Skeletal muscle tissue (tissue), 4 donors: ENCODE measurements around the gene NCBP3. TPM values are rescaled to one million over a fixed set of nuclear protein-coding genes. Genes with fewer than 3 reads are reported as not detected.

Source experiments
- H3K27ac ChIP-seq: one replicate; pipeline ENCODE4 v1.7.0; 2013; ENCODE audit warnings: mild to moderate bottlenecking, low read depth, low read length, inconsistent platforms
- H3K27me3 ChIP-seq, 3 donors: one replicate each; pipeline ENCODE4 v1.7.0; 2013; ENCODE audit warnings: low read length in 3 of 3; ENCODE audit not compliant: control insufficient read depth in 3 of 3, insufficient read depth in 3 of 3
- H3K36me3 ChIP-seq, 3 donors: one replicate each; pipeline ENCODE4 v1.7.0; 2013; ENCODE audit warnings: low read length in 3 of 3; ENCODE audit not compliant: control insufficient read depth in 3 of 3, insufficient read depth in 3 of 3
- H3K4me1 ChIP-seq, 3 donors: one replicate each; pipeline ENCODE4 v1.7.0; 2013; ENCODE audit warnings: low read length in 3 of 3, mild to moderate bottlenecking in 3 of 3; ENCODE audit not compliant: control insufficient read depth in 3 of 3, insufficient read depth in 3 of 3
- H3K4me3 ChIP-seq, 3 donors: one replicate each; pipeline ENCODE4 v1.7.0; 2013; ENCODE audit warnings: low read length in 3 of 3
- H3K9ac ChIP-seq, 3 donors: one replicate each; pipeline ENCODE4 v1.7.0; 2013; ENCODE audit warnings: low read length in 3 of 3, mild to moderate bottlenecking in 3 of 3, moderate library complexity in 2 of 3, low read depth in 1 of 3
- H3K9me3 ChIP-seq, 3 donors: one replicate each; pipeline ENCODE4 v1.7.0; 2013; ENCODE audit warnings: low read length in 3 of 3; ENCODE audit not compliant: control insufficient read depth in 3 of 3
- total RNA-seq: library from RNA; depleted of rRNA; stranded (reverse); fragments of >200 nt; gene quantifications from one replicate; pipeline ENCODE4 v1.2.3, GENCODE V29; 2014
- donor health status: Osteomylitis.

NCBP3 gene, protein sequence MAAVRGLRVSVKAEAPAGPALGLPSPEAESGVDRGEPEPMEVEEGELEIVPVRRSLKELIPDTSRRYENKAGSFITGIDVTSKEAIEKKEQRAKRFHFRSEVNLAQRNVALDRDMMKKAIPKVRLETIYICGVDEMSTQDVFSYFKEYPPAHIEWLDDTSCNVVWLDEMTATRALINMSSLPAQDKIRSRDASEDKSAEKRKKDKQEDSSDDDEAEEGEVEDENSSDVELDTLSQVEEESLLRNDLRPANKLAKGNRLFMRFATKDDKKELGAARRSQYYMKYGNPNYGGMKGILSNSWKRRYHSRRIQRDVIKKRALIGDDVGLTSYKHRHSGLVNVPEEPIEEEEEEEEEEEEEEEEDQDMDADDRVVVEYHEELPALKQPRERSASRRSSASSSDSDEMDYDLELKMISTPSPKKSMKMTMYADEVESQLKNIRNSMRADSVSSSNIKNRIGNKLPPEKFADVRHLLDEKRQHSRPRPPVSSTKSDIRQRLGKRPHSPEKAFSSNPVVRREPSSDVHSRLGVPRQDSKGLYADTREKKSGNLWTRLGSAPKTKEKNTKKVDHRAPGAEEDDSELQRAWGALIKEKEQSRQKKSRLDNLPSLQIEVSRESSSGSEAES
- 17.2 TPM for total RNA-seq

- no peaks in the 10 kb centered on the region for H3K27me3 ChIP-seq
- peak within 1 kb of the TSS; percentile 87 to 93 (median 88) for H3K9ac ChIP-seq
- H3K4me3 ChIP-seq: peak within 1 kb of the TSS; percentile 82 to 84 (median 84)
- H3K4me1 ChIP-seq: peaks cover 10 to 15% (median 13%) of the 10 kb centered on the region in 3 donors
- H3K36me3 ChIP-seq: peaks cover 7 to 21% (median 7%) of the 10 kb centered on the region in 3 donors
- no peaks in the 10 kb centered on the region for H3K9me3 ChIP-seq
- H3K27ac ChIP-seq: peak within 1 kb of the TSS; percentile 91
These were observed at the start of gene NCBP3 for GRCh38 chr17:3845621-3846436. TSS of gene NCBP3 (minus strand) at chr17:3846246. CDS start at chr17:3846223, 23 bp downstream.

DNA sequence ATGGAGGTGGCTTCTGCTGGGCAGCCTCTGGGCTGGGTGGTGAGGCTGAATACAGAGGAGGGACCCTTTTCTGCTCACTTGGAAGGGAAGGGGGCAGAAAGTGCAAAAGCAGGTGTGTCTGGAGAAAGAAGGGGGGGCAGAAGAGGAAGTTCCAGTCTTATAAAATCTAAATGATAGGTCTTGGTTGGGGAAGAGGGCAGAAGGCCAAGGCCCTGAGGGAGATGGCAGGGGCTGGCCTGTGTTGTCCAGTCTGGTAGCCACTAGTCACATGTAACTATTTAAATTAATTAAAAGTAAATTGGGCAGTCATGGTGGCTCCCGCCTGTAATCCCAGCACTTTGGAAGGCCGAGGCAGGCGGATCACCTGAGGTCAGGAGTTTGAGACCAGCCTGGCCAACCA lies 49.3 kb upstream of the NCBP3 start:
- H3K9ac ChIP-seq: no peak overlapping the region
- H3K4me3 ChIP-seq: no peak overlapping the region
- no peaks in the 10 kb centered on the region for H3K27me3 ChIP-seq
- peaks cover 33 to 48% (median 43%) of the 10 kb centered on the region in 3 donors for H3K4me1 ChIP-seq
- H3K27ac ChIP-seq: peak overlapping the region; percentile 77
- no peaks in the 10 kb centered on the region for H3K36me3 ChIP-seq
- no peaks in the 10 kb centered on the region for H3K9me3 ChIP-seq

GRCh38 chr17:3894911-3895343 lies 48.9 kb upstream of the NCBP3 start:
- Histone ChIP-seq H3K27me3 (no peaks in the 10 kb centered on the region), H3K27ac (peak overlapping the region; percentile 77), H3K4me1 (peaks cover 37 to 53% (median 47%) of the 10 kb centered on the region in 3 donors), H3K9ac (no peak overlapping the region), H3K9me3 (no peaks in the 10 kb centered on the region), H3K36me3 (no peaks in the 10 kb centered on the region), H3K4me3 (no peak overlapping the region)

- Histone ChIP-seq H3K27me3 (no peaks in the 10 kb centered on the region), H3K36me3 (no peaks in the 10 kb centered on the region), H3K4me1 (peaks cover 42 to 60% (median 55%) of the 10 kb centered on the region in 3 donors), H3K4me3 (peak overlapping the region in 1 of 3 donors; percentile 31), H3K9ac (peak overlapping the region in 1 of 3 donors; percentile 8), H3K9me3 (no peaks in the 10 kb centered on the region), H3K27ac (peak overlapping the region; percentile 77)
These were observed 48.1 kb upstream of the NCBP3 start for GRCh38 chr17:3894188-3894587.

DNA sequence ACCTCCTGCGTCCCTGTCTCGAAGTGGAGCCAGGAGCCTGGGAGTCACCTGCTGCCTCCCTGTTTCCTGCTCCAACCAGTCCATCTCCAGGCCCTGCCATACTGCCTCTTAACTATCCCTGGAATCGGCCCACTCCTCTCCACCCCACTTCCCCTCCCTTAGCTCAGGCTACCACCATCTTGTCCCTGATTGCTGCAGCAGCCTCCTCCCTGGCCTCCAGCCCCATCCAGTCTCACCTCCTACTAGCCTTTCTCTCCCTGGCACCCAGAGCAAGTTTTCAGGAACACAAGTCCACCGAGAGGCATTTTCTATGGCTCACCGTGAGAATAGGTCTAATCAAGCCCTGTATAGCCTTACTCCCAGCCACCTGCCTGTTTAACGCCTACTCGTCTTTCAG lies 47.7 kb upstream of the NCBP3 start:
- Histone ChIP-seq H3K27me3 (no peaks in the 10 kb centered on the region), H3K36me3 (no peaks in the 10 kb centered on the region), H3K27ac (peak overlapping the region; percentile 77), H3K9ac (peak overlapping the region in 2 of 3 donors; percentile 76 to 78), H3K4me1 (peaks cover 47 to 64% (median 60%) of the 10 kb centered on the region in 3 donors), H3K9me3 (no peaks in the 10 kb centered on the region), H3K4me3 (peak overlapping the region; percentile 56 to 79 (median 75))

GRCh38 chr17:3893003-3893719 lies 47.1 kb upstream of the NCBP3 start, which contains the start of gene CAMKK1:
TSS of gene CAMKK1 (minus strand) at chr17:3893053. CDS start at chr17:3885687, 7,366 bp downstream.
- H3K4me3 ChIP-seq: peak within 1 kb of the TSS; percentile 56 to 79 (median 75)
- H3K9me3 ChIP-seq: no peaks in the 10 kb centered on the region
- peak within 1 kb of the TSS; percentile 77 for H3K27ac ChIP-seq
- peak within 1 kb of the TSS; percentile 70 to 78 (median 76) for H3K9ac ChIP-seq
- peaks cover 48 to 68% (median 64%) of the 10 kb centered on the region in 3 donors for H3K4me1 ChIP-seq
- no peaks in the 10 kb centered on the region for H3K36me3 ChIP-seq
- H3K27me3 ChIP-seq: no peaks in the 10 kb centered on the region

GRCh38 chr17:3892095-3892998 lies 46.3 kb upstream of the NCBP3 start:
- Histone ChIP-seq H3K27me3 (no peaks in the 10 kb centered on the region), H3K9me3 (no peaks in the 10 kb centered on the region), H3K9ac (peak overlapping the region in 2 of 3 donors; percentile 32 to 64), H3K27ac (no peak overlapping the region), H3K4me3 (peak overlapping the region; percentile 38 to 72 (median 67)), H3K4me1 (peaks cover 51 to 76% (median 72%) of the 10 kb centered on the region in 3 donors), H3K36me3 (no peaks in the 10 kb centered on the region)

GRCh38 chr17:3891626-3892094 lies 45.6 kb upstream of the NCBP3 start:
- Histone ChIP-seq H3K4me1 (peaks cover 55 to 82% (median 79%) of the 10 kb centered on the region in 3 donors), H3K27me3 (no peaks in the 10 kb centered on the region), H3K36me3 (no peaks in the 10 kb centered on the region), H3K9me3 (no peaks in the 10 kb centered on the region), H3K4me3 (peak overlapping the region; percentile 7 to 72 (median 67)), H3K9ac (peak overlapping the region in 1 of 3 donors; percentile 64), H3K27ac (no peak overlapping the region)
